Central memory CD8-positive, alpha-beta T cell (primary cell): ENCODE measurements around the gene USH2A.

Experiments used
- ATAC-seq: fragments of 150-1000 bp; cut with Tn5 transposase; replicated peaks from 2 replicates; pipeline ENCODE4 v1.10.0; 2022; ENCODE audit warnings: mild to moderate bottlenecking, moderate FRiP score, moderate number of reproducible peaks; ENCODE audit not compliant: poor library complexity, severe bottlenecking; ENCODE audit errors: extremely low read depth
- DNase-seq, 2 donors: peaks; one replicate each; pipeline ENCODE4 v3.0.0; 2021; ENCODE audit warnings: low spot score in 2 of 2
- H3K27ac Mint-ChIP-seq: one replicate; pipeline ENCODE4 v1.8.0; 2022; ENCODE audit warnings: low read depth, mild to moderate bottlenecking, moderate library complexity, mixed read lengths
- H3K27me3 Mint-ChIP-seq: one replicate; pipeline ENCODE4 v1.8.0; 2022; ENCODE audit warnings: mixed read lengths
- H3K36me3 Mint-ChIP-seq: one replicate; pipeline ENCODE4 v1.8.0; 2022; ENCODE audit warnings: mild to moderate bottlenecking, moderate library complexity, mixed read lengths; ENCODE audit not compliant: insufficient read depth
- H3K4me1 Mint-ChIP-seq: one replicate; pipeline ENCODE4 v1.8.0; 2022; ENCODE audit warnings: mixed read lengths
- H3K4me3 Mint-ChIP-seq: one replicate; pipeline ENCODE4 v1.8.0; 2022; ENCODE audit warnings: mild to moderate bottlenecking, moderate library complexity, mixed read lengths
- H3K9me3 Mint-ChIP-seq: one replicate; pipeline ENCODE4 v1.8.0; 2022; ENCODE audit warnings: mixed read lengths

Gene USH2A

GRCh38 chr1:215875236-215875635, 548.0 kb downstream of the USH2A start:
- H3K27me3 Mint-ChIP-seq, result no peaks in the 10 kb centered on the region
- H3K4me1 Mint-ChIP-seq, result no peaks in the 10 kb centered on the region
- DNase-seq (no peak), ATAC-seq (no peak)
- H3K4me3 Mint-ChIP-seq, result no peak overlapping the region
- H3K9me3 Mint-ChIP-seq, result peaks cover 6% of the 10 kb centered on the region
- H3K36me3 Mint-ChIP-seq, result no peaks in the 10 kb centered on the region
- no peak overlapping the region for H3K27ac Mint-ChIP-seq

- DNase-seq, result no peak
- ATAC-seq, result no peak
- no peaks in the 10 kb centered on the region for H3K27me3 Mint-ChIP-seq
- H3K4me3 Mint-ChIP-seq, result no peak overlapping the region
- H3K36me3 Mint-ChIP-seq, result no peaks in the 10 kb centered on the region
- H3K9me3 Mint-ChIP-seq, result peaks cover 14% of the 10 kb centered on the region
- no peaks in the 10 kb centered on the region for H3K4me1 Mint-ChIP-seq
- no peak overlapping the region for H3K27ac Mint-ChIP-seq
Observed at GRCh38 chr1:215872658-215873057, 550.6 kb downstream of the USH2A start.

GRCh38 chr1:215868500-215868899, 554.7 kb downstream of the USH2A start:
- no peak overlapping the region for H3K4me3 Mint-ChIP-seq
- no peaks in the 10 kb centered on the region for H3K27me3 Mint-ChIP-seq
- ATAC-seq (no peak), DNase-seq (no peak)
- no peak overlapping the region for H3K27ac Mint-ChIP-seq
- H3K4me1 Mint-ChIP-seq, result no peaks in the 10 kb centered on the region
- H3K36me3 Mint-ChIP-seq, result no peaks in the 10 kb centered on the region
- peaks cover 17% of the 10 kb centered on the region for H3K9me3 Mint-ChIP-seq

GRCh38 chr1:215865060-215865459, 558.2 kb downstream of the USH2A start:
- ATAC-seq (no peak), DNase-seq (no peak)
- Mint-ChIP-seq H3K27me3 (no peaks in the 10 kb centered on the region), H3K9me3 (peaks cover 26% of the 10 kb centered on the region), H3K36me3 (no peaks in the 10 kb centered on the region), H3K27ac (no peak overlapping the region), H3K4me1 (no peaks in the 10 kb centered on the region), H3K4me3 (no peak overlapping the region)

GRCh38 chr1:215863796-215864195, 559.5 kb downstream of the USH2A start:
- Mint-ChIP-seq H3K4me1 (no peaks in the 10 kb centered on the region), H3K36me3 (no peaks in the 10 kb centered on the region)
- no peak for ATAC-seq

GRCh38 chr1:215860833-215861232, 562.4 kb downstream of the USH2A start:
- no peak overlapping the region for H3K4me3 Mint-ChIP-seq
- ATAC-seq, result no peak
- H3K27me3 Mint-ChIP-seq, result no peaks in the 10 kb centered on the region
- H3K9me3 Mint-ChIP-seq, result peaks cover 24% of the 10 kb centered on the region
- no peak for DNase-seq
- no peaks in the 10 kb centered on the region for H3K36me3 Mint-ChIP-seq
- no peaks in the 10 kb centered on the region for H3K4me1 Mint-ChIP-seq
- no peak overlapping the region for H3K27ac Mint-ChIP-seq

More at GRCh38 chr1:215863796-215864195, 559.5 kb downstream of the USH2A start:
- peaks cover 26% of the 10 kb centered on the region for H3K9me3 Mint-ChIP-seq
- H3K4me3 Mint-ChIP-seq, result no peak overlapping the region
- no peaks in the 10 kb centered on the region for H3K27me3 Mint-ChIP-seq
- no peak for DNase-seq
- no peak overlapping the region for H3K27ac Mint-ChIP-seq

GRCh38 chr1:215857317-215857716, 565.9 kb downstream of the USH2A start:
- no peaks in the 10 kb centered on the region for H3K27me3 Mint-ChIP-seq
- no peak for ATAC-seq
- peaks cover 30% of the 10 kb centered on the region for H3K9me3 Mint-ChIP-seq
- H3K27ac Mint-ChIP-seq, result no peak overlapping the region
- no peak for DNase-seq
- no peaks in the 10 kb centered on the region for H3K36me3 Mint-ChIP-seq
- no peak overlapping the region for H3K4me3 Mint-ChIP-seq
- H3K4me1 Mint-ChIP-seq, result no peaks in the 10 kb centered on the region

GRCh38 chr1:215845234-215845891, 577.9 kb downstream of the USH2A start:
- no peaks in the 10 kb centered on the region for H3K27me3 Mint-ChIP-seq
- no peaks in the 10 kb centered on the region for H3K4me1 Mint-ChIP-seq
- no peak overlapping the region for H3K4me3 Mint-ChIP-seq
- ATAC-seq (no peak), DNase-seq (no peak)
- no peaks in the 10 kb centered on the region for H3K36me3 Mint-ChIP-seq
- H3K27ac Mint-ChIP-seq, result no peak overlapping the region
- H3K9me3 Mint-ChIP-seq, result peaks cover 18% of the 10 kb centered on the region

GRCh38 chr1:215844777-215845176, 578.5 kb downstream of the USH2A start:
- no peak for DNase-seq
- H3K4me3 Mint-ChIP-seq, result no peak overlapping the region
- H3K36me3 Mint-ChIP-seq, result no peaks in the 10 kb centered on the region
- no peak overlapping the region for H3K27ac Mint-ChIP-seq
- H3K4me1 Mint-ChIP-seq, result no peaks in the 10 kb centered on the region
- no peaks in the 10 kb centered on the region for H3K27me3 Mint-ChIP-seq
- no peak for ATAC-seq
- H3K9me3 Mint-ChIP-seq, result peaks cover 18% of the 10 kb centered on the region

- DNase-seq, result no peak
- no peaks in the 10 kb centered on the region for H3K27me3 Mint-ChIP-seq
- no peak overlapping the region for H3K4me3 Mint-ChIP-seq
- ATAC-seq, result no peak
- H3K36me3 Mint-ChIP-seq, result no peaks in the 10 kb centered on the region
- H3K9me3 Mint-ChIP-seq, result peaks cover 17% of the 10 kb centered on the region
- no peak overlapping the region for H3K27ac Mint-ChIP-seq
- H3K4me1 Mint-ChIP-seq, result no peaks in the 10 kb centered on the region
Observed at GRCh38 chr1:215844266-215844665, 579.0 kb downstream of the USH2A start.

GRCh38 chr1:215842905-215843304, 580.3 kb downstream of the USH2A start:
- no peaks in the 10 kb centered on the region for H3K36me3 Mint-ChIP-seq
- no peak overlapping the region for H3K27ac Mint-ChIP-seq
- ATAC-seq, result no peak
- H3K9me3 Mint-ChIP-seq, result peaks cover 17% of the 10 kb centered on the region
- no peak for DNase-seq
- H3K27me3 Mint-ChIP-seq, result no peaks in the 10 kb centered on the region
- no peaks in the 10 kb centered on the region for H3K4me1 Mint-ChIP-seq
- H3K4me3 Mint-ChIP-seq, result no peak overlapping the region

GRCh38 chr1:215835951-215836350, 587.3 kb downstream of the USH2A start:
- DNase-seq, result no peak
- peaks cover 8% of the 10 kb centered on the region for H3K9me3 Mint-ChIP-seq
- no peak for ATAC-seq

GRCh38 chr1:215833941-215834729, 589.1 kb downstream of the USH2A start:
- no peak for DNase-seq
- ATAC-seq, result no peak
- H3K27ac Mint-ChIP-seq, result no peak overlapping the region
- H3K9me3 Mint-ChIP-seq, result peaks cover 10% of the 10 kb centered on the region
- H3K27me3 Mint-ChIP-seq, result no peaks in the 10 kb centered on the region
- no peak overlapping the region for H3K4me3 Mint-ChIP-seq
- H3K36me3 Mint-ChIP-seq, result no peaks in the 10 kb centered on the region
- H3K4me1 Mint-ChIP-seq, result no peaks in the 10 kb centered on the region

More at GRCh38 chr1:215835951-215836350, 587.3 kb downstream of the USH2A start:
- Mint-ChIP-seq H3K27ac (no peak overlapping the region), H3K36me3 (no peaks in the 10 kb centered on the region), H3K4me3 (no peak overlapping the region), H3K4me1 (no peaks in the 10 kb centered on the region), H3K27me3 (no peaks in the 10 kb centered on the region)
